GM19467 (cell line): ENCODE results near the gene OR8B12.

Experiments
- ATAC-seq: cut with Tn5 transposase; IDR thresholded peaks from one replicate; pipeline ENCODE4 v1.9.1; 2021; ENCODE audit warnings: mild to moderate bottlenecking, moderate library complexity; ENCODE audit not compliant: unreplicated experiment

Gene OR8B12

GRCh38 chr11:124543554-124543953 is at the start of gene OR8B12:
Gene OR8B12 (minus strand): TSS chr11:124543654. CDS start chr11:124543654, 0 bp downstream.
- no peak for ATAC-seq

GRCh38 chr11:124592627-124593026 is 49.2 kb upstream of the OR8B12 start:
- ATAC-seq: no peak

GRCh38 chr11:124591430-124591829 is 48.0 kb upstream of the OR8B12 start:
- ATAC-seq: no peak

- ATAC-seq: no peak
Observed at GRCh38 chr11:124586238-124586860, 42.9 kb upstream of the OR8B12 start.

- no peak for ATAC-seq
Observed at GRCh38 chr11:124584681-124585372, 41.4 kb upstream of the OR8B12 start.

GRCh38 chr11:124583781-124584180 is 40.3 kb upstream of the OR8B12 start:
- ATAC-seq: no peak

GRCh38 chr11:124582565-124582964 is 39.1 kb upstream of the OR8B12 start:
- no peak for ATAC-seq

- no peak for ATAC-seq
Observed at GRCh38 chr11:124581817-124582216, 38.4 kb upstream of the OR8B12 start.

GRCh38 chr11:124578761-124579160 is 35.3 kb upstream of the OR8B12 start:
- no peak for ATAC-seq

GRCh38 chr11:124577716-124578427 is 34.4 kb upstream of the OR8B12 start:
- no peak for ATAC-seq

- no peak for ATAC-seq
Observed at GRCh38 chr11:124570160-124570559, 26.7 kb upstream of the OR8B12 start.

GRCh38 chr11:124569697-124570096 is 26.2 kb upstream of the OR8B12 start, which contains the start of gene OR8A1:
Gene OR8A1 (plus strand): TSS chr11:124569997. CDS start chr11:124570120, 123 bp downstream.
- ATAC-seq: no peak

GRCh38 chr11:124556828-124557227 is 13.4 kb upstream of the OR8B12 start:
- ATAC-seq: no peak

GRCh38 chr11:124551987-124552386 is 8.5 kb upstream of the OR8B12 start:
- ATAC-seq: no peak

- no peak for ATAC-seq
Observed at GRCh38 chr11:124551189-124551588, 7.7 kb upstream of the OR8B12 start.

- no peak for ATAC-seq
Observed at GRCh38 chr11:124543145-124543544, 309 bp downstream of the OR8B12 start.

- ATAC-seq: no peak
Observed at GRCh38 chr11:124541204-124541603, 2.2 kb downstream of the OR8B12 start.

GRCh38 chr11:124538019-124538418 is 5.4 kb downstream of the OR8B12 start:
- ATAC-seq: no peak

- no peak for ATAC-seq
Observed at GRCh38 chr11:124536520-124536919, 6.9 kb downstream of the OR8B12 start.

- no peak for ATAC-seq
Observed at GRCh38 chr11:124535552-124536232, 7.8 kb downstream of the OR8B12 start.

GRCh38 chr11:124534051-124534450 is 9.4 kb downstream of the OR8B12 start:
- no peak for ATAC-seq
